Frontal cortex (tissue), 4 donors: ENCODE results near the gene ADRM1. TPM values are rescaled to one million over a fixed set of nuclear protein-coding genes. Genes with fewer than 3 reads are reported as not detected.

Source experiments
- DNase-seq, 2 donors: peaks; one replicate each; pipeline ENCODE4 v3.0.0; 2012; ENCODE audit warnings: low spot score in 2 of 2
- FAIRE-seq: peaks from 2 replicates; lab custom pipeline; 2012; peaks lifted over from hg19 to GRCh38; lab: Jason Lieb, UNC
- total RNA-seq: library from RNA; depleted of rRNA; stranded (reverse); fragments of >200 nt; gene quantifications from one replicate; pipeline ENCODE4 v1.2.3, GENCODE V29; 2014
- donor health status: control.
- donor health status: control.
- donor health status: control.

Gene ADRM1
- total RNA-seq, 1 donor from 2014 or later: 41.2 TPM

DNA sequence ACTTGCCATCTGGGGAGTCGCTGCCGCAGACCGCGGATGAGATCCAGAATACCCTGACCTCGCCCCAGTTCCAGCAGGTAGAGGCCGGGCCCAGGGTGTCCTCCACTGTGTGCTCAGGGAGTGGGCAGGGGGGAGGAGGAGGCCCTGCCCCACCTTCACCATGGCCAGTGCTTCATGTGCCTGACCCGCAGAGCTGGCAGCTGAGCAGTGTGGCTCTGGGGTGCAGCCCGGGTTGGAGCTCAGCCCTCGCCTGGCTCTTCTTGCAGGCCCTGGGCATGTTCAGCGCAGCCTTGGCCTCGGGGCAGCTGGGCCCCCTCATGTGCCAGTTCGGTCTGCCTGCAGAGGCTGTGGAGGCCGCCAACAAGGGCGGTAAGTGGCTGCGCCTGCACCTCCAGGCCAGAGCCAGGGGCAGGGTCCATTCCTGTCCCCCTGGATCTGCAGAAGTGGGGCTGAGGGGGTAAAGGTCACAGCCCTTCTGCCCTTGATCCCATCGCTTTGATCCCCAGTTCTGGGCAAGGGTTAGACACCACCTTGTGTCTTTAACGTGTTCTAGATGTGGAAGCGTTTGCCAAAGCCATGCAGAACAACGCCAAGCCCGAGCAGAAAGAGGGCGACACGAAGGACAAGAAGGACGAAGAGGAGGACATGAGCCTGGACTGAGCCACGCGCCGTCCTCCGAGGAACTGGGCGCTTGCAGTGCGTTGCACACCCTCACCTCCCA is 5.5 kb downstream of the ADRM1 start:
- FAIRE-seq: no peak
- DNase-seq: peak in 1 of 2 donors; percentile 49

DNA sequence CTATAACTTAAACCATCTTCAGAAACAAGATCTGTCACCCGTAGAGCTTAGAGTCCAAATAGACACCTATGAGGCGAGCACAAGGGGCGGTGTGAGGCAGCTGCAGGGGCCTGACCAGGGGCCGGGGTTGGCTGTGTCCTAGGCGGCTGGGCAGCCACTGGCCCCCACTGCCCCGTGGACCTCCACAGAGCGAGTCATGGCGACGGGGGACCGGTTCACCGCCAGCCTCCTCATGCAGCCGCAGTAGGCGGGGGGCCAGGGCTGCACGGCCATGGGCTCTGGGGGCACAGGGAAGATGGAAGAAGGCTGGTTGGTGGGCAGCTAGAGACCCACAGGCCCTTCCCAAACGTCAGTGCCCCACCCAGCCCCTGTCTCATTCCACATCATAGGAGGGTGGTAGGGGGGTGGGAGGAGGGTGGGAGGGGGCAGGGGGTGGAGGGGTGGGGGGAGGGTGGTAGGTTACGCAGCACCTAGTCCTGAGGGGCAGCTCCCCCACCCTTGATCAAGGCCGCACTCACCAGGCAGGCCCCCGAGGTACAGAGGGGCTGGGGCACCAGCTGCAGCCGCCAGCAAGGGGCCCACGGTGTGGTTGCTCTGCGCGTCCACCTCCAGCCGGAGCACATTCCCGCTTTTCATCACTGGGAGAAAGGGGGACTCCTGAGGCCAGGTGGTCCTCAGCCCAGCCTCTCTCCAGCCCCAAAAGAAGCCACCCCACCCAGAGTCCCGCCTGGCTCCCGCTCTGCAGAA is 6.6 kb downstream of the ADRM1 start:
- no peak for FAIRE-seq

DNA sequence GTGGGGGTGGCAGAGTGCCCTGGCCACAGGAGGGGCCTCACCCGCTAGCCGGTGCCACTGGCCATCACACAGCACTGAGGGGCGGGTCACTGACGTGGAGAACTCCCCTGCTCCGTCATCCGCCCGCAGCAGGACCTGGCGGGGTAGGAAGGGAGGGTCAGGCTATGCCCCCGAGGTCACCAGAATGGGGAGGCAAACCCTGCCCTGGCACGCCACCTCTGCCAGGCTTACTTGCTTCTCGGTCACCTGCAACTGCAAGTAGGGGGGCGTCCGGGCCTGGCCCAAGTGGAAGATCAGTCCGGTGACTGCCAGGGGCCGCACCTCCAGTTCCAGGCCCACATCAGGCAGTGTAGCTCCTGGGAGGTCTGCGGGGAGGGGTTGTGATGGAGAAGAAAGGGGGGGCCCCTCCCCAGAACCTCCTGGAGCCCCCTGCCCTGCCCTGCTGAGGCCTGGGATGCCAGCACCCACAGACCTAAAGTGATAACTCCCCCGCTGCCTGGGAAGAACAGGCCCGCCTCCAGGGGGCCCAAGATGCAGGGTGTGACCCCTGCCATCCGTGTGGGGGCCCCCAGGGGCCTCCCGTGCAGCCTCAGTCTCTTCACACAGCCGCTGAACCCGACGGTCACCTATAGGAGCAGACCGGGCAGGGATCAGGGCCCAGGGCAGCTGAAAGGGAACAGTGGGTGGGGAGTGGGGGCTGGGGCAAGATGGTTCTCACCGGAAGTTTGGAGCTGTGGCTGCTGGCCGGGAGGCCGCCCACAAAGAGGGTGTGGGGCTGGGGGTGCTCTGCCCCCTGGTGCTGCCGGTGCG is 7.4 kb downstream of the ADRM1 start:
- no peak for FAIRE-seq

More for the DNA sequence above, 6.6 kb downstream of the ADRM1 start:
- no peak for DNase-seq

DNA sequence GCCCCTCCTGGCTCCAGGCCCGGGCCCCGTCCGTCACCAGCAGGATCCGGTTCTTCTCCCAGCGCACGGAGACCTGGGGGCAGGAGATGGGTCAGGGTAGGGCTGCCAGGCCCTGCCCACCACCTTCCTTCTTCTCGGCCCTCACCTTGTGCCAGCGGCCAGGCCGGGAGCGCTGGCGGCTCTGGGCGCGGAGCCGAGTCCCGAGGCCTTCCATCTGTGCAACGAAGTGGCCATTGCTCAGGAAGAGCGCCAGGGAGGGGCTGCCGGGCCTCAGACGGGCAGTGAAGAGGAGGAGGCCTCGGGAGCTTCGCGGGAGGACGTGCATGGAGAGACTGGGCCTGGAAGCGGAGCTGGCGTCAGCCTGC is 7.9 kb downstream of the ADRM1 start:
- no peak for FAIRE-seq
- DNase-seq: peak in 1 of 2 donors; percentile 34

More for the DNA sequence above, 7.4 kb downstream of the ADRM1 start:
- DNase-seq: peak in 1 of 2 donors; percentile 31

DNA sequence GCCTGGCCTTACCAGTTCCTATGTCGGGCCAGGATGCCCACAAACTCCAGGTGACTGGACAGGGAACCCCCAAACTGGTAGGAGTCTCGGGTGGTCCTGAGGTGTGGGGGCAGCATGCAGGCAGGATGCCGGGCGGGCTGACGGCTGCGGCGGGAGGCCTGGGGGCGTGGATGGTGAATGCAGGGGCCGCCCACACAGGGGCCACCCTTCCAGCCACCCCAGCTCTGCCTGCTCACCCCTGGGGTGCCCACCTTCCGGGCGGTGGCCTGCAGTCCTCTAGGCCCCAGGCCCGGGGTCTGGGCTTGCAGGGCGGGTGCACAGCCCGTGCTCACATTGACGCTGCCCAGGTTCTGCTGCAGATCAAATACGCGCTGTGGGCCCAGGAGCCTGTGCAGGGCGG is 8.4 kb downstream of the ADRM1 start:
- FAIRE-seq (no peak), DNase-seq (no peak)

DNA sequence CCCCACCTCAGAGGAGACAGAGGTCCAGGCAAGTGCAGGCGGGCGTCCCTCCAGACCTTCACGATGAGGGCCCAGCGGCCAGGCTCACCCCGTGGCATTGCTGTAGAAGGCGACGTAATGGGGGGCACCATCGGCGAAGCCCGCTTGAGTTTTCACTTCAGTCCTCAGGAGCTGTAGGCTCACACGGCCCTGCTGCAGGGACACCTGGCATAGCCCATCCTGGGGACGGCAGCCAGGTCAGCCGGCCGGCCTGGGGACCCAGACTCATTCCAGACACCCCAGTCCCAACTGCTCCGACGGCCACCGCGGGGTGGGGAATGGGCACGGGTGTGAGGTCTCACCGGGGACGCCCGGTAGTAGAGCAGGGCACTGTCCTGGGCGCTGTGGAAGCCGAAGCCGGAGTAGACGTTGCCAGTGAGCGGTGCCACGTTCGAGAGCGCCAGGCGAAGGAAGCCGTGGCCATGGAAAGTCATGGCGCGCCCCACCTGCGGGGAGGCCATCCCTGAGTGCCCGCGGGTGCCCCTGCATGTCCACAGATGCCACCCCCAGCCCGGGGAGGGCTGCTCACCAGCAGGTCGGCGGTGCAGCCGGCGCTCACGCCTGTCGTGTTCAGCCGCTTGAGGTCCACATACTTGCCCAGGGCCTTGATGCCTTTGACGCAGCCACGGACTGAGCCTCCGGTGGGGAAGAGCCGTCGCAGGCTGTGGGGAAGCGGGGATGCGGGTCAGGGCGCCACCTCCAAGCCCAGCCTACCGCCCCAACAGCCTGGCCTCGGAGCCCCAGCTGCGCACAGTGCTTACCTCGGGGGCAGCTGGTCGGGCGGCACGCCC is 9.2 kb downstream of the ADRM1 start:
- FAIRE-seq (no peak), DNase-seq (no peak)

DNA sequence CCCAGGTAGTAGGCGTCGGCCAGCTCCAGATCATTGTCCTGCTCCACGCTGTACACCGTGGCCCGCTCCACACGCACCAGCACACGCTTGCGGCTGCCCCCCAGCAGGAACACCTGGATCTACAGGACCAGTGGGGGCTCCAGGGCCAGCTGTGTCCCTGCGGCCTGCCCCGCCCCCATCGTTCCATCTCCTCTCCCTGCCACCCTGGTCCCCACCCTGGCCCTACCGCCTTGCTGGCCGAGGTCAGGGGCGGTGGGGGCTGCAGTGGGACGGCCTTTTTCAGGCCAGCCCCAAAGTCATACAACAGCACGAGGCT is 9.8 kb downstream of the ADRM1 start:
- no peak for FAIRE-seq
- no peak for DNase-seq

DNA sequence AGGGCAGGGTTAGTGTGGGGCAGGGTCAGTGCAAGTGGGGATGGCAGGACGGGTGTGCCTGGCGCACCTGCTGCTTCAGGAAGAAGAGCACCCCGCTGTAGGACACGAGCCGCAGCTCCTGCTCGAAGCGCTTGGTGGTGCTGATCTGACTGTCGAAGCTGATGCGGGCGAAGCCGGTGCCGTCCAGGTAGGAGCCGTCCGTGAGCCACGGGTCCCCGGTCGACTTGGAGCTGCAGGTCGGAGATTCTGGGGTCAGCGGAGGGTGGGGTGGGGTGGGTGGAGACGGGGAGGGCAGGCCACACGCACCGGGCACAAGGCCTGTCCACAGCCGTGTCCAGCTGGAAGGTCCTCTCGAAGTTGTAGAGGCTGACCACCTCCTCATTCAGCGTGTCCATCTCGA is 10.2 kb downstream of the ADRM1 start:
- no peak for FAIRE-seq
- DNase-seq: no peak

DNA sequence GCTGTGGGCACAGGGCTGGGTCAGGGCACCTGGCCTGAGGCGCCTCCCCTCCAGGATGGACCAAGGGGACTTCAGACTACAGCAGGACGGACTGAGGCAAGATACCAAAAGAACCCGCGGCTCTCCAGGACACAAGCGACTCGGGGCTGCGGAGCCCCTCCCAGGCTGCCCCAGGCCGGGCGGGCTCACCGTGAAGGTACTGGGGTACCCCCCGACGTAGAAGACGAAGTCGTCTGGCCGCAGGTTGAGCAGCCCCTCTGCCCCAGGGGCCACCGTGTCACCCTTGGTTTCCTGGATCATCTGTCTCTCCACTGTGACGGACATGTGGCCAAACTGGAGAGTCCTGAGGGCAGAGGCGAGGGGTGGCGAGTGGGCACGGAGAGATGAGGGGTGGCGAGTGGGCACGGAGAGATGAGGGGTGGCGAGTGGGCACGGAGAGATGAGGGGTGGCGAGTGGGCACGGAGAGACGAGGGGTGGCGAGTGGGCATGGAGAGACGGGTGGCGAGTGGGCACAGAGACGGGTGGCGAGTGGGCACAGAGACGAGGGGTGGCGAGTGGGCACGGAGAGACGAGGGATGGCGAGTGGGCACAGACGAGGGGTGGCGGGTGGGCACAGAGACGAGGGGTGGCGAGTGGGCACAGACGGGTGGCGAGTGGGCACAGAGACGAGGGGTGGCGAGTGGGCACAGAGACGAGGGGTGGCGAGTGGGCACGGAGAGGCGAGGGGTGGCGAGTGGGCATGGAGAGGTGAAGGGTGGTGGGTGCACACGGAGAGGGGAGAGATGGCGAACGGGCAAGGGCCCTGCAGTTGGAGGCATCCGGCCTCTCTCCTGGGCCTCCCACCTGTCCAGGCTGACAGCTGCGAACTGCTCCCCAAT is 10.9 kb downstream of the ADRM1 start:
- no peak for DNase-seq
- no peak for FAIRE-seq

DNA sequence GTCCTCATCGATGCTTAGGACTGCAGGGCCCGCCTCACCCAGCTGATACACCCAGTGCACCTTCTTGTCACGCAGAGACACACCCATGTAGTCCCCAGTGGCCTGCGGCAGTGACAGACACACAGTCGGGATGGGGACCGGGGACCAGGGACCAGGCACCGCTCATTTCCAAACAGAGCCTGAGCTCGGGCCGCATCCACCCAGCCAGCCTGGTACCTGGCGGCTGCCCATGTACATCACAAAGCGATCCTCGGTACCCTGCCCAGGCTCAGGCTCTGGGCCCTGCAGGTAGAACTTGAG is 11.5 kb downstream of the ADRM1 start:
- FAIRE-seq: no peak
- peak in 1 of 2 donors; percentile 34 for DNase-seq

DNA sequence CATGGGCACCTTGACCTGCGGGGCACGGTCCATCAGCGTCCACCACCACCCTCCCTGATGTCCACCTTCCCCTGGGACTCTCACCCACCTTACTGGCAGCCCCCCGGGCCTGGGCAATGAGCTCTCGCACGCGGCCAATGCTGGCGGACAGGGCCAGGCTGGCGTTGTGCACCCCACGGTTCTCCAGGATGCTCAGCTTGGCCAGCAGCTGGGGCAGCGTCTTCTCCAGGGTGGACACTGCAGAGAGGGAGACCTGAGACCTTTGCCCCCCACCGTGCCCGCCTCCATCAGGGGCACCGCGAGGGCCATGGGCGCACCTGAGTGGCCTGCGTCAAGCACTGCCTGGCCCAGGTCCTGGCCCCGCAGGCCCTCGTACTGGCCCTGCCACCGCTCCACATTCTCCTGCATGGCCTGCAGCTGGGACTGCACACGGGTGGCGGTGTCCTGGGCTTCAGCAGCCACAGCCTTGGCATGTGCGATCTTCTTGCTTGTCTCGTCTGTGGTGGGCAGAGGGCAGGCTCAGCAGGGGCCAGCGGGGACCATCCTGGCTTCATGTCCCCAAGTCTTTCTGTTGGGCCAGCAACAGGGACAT is 12.0 kb downstream of the ADRM1 start:
- DNase-seq (peak in 1 of 2 donors; percentile 31), FAIRE-seq (no peak)

DNA sequence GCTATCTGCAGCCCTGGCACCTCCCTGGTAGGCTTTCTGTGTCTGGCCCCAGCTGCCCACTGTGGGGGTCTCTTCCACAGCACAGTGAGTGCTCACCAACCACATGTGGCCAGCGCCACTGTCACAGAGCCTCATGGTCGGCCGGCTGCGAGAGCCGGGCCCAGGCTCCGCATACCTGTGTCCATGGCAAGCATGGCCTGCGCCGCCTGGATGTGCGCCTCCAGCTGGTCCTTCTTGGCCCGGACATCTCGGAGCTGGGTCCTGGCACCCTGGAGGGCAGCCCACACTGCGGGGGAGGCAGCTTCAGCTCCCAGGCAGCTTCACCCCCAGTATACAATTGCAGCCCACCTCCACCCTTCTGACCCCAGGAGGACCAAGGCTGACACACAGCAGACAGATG is 13.0 kb downstream of the ADRM1 start:
- no peak for FAIRE-seq
- no peak for DNase-seq

DNA sequence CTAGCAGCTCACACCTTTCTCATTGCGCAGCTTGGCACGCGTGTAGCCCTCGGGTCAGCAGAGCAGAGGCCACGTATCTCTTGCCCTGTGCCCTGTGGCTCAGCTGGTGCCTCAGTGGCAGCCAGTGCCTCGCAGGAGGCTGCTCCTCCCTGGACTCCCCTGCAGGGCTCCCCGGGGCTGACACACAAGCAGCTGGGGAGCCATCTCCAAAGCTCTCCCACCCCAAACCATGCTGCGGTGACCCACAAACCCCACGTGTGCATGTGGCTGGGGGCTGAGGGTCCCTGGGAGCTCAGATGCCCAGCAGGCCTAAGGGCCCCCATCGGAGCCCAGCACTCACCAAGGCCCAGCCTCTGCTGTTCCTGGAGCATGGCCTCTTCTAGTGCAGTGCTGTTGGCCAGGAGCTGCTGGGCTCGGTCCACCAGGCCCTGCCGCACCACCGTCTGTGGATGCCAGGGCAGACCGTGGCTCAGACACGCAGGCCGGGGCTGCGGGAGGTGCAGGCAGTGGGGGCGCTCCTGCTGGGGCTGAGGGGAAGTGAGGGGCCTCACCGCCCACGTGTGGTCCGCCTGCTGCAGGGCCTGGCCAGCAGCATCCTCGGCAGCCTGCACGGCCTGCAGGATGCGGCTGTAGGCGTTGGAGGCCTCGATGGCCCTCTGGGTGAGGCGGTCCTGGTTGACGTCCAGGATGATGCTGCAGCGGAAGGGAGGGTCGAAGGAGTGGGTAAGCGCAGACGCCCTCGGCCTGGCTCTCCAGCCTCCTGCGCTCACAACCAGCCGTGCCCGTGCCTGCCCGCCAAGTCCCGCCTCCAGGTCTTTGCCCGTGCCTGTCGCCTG is 13.8 kb downstream of the ADRM1 start:
- no peak for DNase-seq
- FAIRE-seq: no peak

DNA sequence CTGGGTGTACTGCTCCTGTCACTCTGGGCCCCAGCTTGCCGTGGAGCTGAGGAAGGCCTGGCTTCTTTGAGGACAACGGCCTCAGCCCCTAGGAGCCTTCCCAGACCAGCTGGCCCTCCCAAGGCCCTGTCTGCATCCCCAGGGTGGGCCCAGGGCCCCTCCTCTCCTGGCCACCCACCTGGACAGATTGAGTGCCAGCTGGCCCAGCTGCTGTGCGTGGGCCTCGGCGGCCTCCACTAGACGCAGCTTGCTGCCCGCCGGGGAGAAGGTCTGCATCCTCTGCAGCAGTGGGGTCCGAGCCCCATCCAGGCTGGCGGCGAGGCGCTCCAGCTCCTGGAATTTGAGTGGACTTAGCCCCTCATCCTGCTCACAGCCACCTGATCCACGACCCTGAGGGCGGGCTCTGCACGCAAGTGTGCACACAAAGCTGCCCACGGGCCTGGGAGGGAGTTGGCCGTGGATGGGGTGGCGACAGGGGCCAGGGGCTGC is 14.4 kb downstream of the ADRM1 start:
- no peak for DNase-seq
- no peak for FAIRE-seq

DNA sequence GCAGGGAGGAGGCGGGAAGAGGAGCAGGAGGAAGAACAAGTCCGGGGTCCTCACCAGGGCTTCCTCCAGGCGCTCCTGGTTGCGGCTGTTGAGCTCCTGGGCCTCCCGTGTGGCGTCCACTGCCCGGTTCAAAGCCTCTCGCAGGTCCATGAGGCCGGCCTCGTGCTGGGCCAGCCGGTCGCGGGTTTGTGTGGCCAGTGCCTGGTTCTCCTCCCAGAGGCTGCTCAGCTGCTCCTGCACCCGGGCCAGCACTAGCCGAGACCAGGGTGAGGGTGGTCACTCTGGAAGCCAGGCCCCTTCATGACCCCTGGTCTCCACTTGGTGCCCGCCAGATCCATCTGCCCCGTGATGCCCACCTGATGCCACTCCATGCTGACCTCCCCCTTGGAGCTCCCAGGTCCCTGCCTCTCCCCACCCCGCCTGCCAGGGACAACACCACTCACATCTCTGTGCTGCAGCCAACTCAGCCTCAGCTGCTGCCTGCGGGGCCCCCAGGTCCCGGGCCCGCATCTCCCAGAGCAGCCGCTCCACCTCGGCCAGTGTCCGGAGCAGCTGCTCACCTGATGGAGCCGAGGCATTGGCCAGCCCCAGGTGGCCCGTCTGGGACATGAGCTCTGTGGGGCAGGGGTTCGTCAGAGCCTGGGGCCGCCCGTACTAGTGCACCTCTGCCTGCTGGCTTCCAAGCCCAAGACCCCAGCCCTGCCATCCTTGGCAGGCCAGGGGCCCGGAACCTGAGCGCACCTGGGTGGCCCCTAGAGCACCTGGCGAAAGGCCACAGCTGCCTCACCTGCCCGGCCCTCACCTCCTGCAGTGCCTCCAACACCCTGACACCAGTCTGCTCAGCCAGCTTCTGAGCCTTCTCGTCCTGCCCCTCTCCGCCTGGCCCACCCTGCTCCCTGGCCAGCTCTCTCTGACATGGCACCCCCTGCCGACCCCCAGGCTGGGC is 15.9 kb downstream of the ADRM1 start:
- no peak for FAIRE-seq
- DNase-seq: no peak

DNA sequence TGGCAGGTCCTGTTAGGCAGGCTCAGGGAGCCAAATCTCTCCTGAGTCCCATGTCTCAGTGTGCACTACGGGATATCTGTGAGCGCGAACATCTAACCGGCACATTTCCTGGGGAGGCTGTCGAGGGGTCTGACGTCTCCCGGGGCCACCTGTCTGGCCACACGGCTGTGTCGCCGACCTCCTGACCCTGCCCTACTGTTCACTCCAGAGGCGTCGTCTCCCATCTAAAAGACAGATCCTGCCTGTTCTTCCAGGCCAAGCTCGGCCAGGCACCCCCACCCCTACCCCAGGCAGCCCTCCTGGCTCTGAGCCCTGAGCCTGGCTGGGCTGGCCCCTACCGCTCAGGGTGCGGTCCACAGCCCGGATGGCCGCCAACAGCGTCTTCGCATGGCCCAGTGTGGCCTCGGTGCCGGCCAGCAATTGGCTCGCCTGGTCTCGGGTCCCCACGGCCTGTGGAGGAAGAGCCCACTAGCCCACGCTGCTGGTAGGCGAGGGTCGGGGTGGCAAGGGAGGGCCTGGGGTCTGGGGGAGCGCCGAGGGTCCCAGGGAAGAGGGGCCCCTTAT is 16.6 kb downstream of the ADRM1 start:
- no peak for FAIRE-seq
- DNase-seq: no peak
